Endothelial cell (in vitro differentiated cells): ENCODE results near the gene ZNF684. TPM values are rescaled to one million over a fixed set of nuclear protein-coding genes. Genes with fewer than 3 reads are reported as not detected.
"Not testable (repeated sequence)": the region's sequence is repeated elsewhere in the genome, so short reads cannot be mapped to it uniquely, and the experiment has no call there.

Source experiments
- DNase-seq: peaks from one replicate; pipeline ENCODE4 v3.0.0; 2021; ENCODE audit warnings: low spot score
- H3K27ac Mint-ChIP-seq: one replicate; pipeline ENCODE4 v1.8.0; 2021; ENCODE audit warnings: mixed read lengths, inconsistent platforms; ENCODE audit not compliant: unreplicated experiment
- H3K27me3 Mint-ChIP-seq: one replicate; pipeline ENCODE4 v1.8.0; 2021; ENCODE audit warnings: mild to moderate bottlenecking, moderate library complexity, mixed read lengths, inconsistent platforms; ENCODE audit not compliant: unreplicated experiment
- H3K36me3 Mint-ChIP-seq: one replicate; pipeline ENCODE4 v1.8.0; 2021; ENCODE audit warnings: mild to moderate bottlenecking, low read depth, mixed read lengths, inconsistent platforms; ENCODE audit not compliant: unreplicated experiment
- H3K4me1 Mint-ChIP-seq: one replicate; pipeline ENCODE4 v1.8.0; 2021; ENCODE audit warnings: mild to moderate bottlenecking, mixed read lengths, inconsistent platforms; ENCODE audit not compliant: unreplicated experiment
- H3K4me3 Mint-ChIP-seq: one replicate; pipeline ENCODE4 v1.8.0; 2021; ENCODE audit warnings: mild to moderate bottlenecking, mixed read lengths, inconsistent platforms; ENCODE audit not compliant: unreplicated experiment
- H3K9me3 Mint-ChIP-seq: one replicate; pipeline ENCODE4 v1.8.0; 2021; ENCODE audit warnings: mixed read lengths, inconsistent platforms; ENCODE audit not compliant: unreplicated experiment
- CTCF ChIP-seq: fragments of 200-600 bp; sonication (generic); IDR thresholded peaks from one replicate; pipeline ENCODE4 v1.5.0; 2021; ENCODE audit warnings: antibody characterized with exemption; ENCODE audit not compliant: unreplicated experiment
- total RNA-seq: library from RNA; stranded (reverse); fragmentation: NEBNext Ultra II Directional; extraction: Animal tissue kit (Norgen Biotek cat#: 25700); gene quantifications from one replicate; pipeline ENCODE4 v1.2.1, GENCODE V29; 2021; ENCODE audit not compliant: unreplicated experiment

ZNF684 gene
- total RNA-seq, 1 donor from 2014 or later = 4.3 TPM

GRCh38 chr1:40535732-40536131 lies 4.3 kb downstream of the ZNF684 start:
- no peaks in the 10 kb centered on the region for H3K9me3 Mint-ChIP-seq
- no peak overlapping the region for H3K4me3 Mint-ChIP-seq
- peaks cover 2% of the 10 kb centered on the region for H3K27me3 Mint-ChIP-seq
- peaks cover 15% of the 10 kb centered on the region for H3K4me1 Mint-ChIP-seq
- peaks cover 4% of the 10 kb centered on the region for H3K36me3 Mint-ChIP-seq
- TF ChIP-seq CTCF = no peak
- DNase-seq = no peak
- H3K27ac Mint-ChIP-seq = no peak overlapping the region

- Mint-ChIP-seq H3K27me3 (no peaks in the 10 kb centered on the region), H3K4me1 (no peaks in the 10 kb centered on the region), H3K4me3 (no peak overlapping the region), H3K27ac (no peak overlapping the region), H3K36me3 (peaks cover 13% of the 10 kb centered on the region), H3K9me3 (no peaks in the 10 kb centered on the region)
- DNase-seq = no peak
- TF ChIP-seq CTCF = no peak
These were observed 7.9 kb downstream of the ZNF684 start for GRCh38 chr1:40539338-40539737.

- H3K4me1 Mint-ChIP-seq = no peaks in the 10 kb centered on the region
- H3K9me3 Mint-ChIP-seq = peaks cover 5% of the 10 kb centered on the region
- H3K27ac Mint-ChIP-seq = no peak overlapping the region
- TF ChIP-seq CTCF = no peak
- peaks cover 35% of the 10 kb centered on the region for H3K36me3 Mint-ChIP-seq
- DNase-seq = no peak
- peak overlapping the region; percentile 63 for H3K4me3 Mint-ChIP-seq
- no peaks in the 10 kb centered on the region for H3K27me3 Mint-ChIP-seq
These were observed 15.5 kb downstream of the ZNF684 start for GRCh38 chr1:40546957-40547356.

GRCh38 chr1:40553017-40553416 lies 21.6 kb downstream of the ZNF684 start:
- Mint-ChIP-seq H3K36me3 (no peaks in the 10 kb centered on the region), H3K4me3 (no peak overlapping the region)

GRCh38 chr1:40554807-40555206 lies 23.4 kb downstream of the ZNF684 start:
- not testable (repeated sequence) for DNase-seq, H3K4me3 Mint-ChIP-seq, H3K36me3 Mint-ChIP-seq, H3K9me3 Mint-ChIP-seq, H3K4me1 Mint-ChIP-seq, H3K27ac Mint-ChIP-seq, H3K27me3 Mint-ChIP-seq

More at GRCh38 chr1:40553017-40553416, 21.6 kb downstream of the ZNF684 start:
- Mint-ChIP-seq H3K4me1 (no peaks in the 10 kb centered on the region), H3K27ac (no peak overlapping the region), H3K27me3 (no peaks in the 10 kb centered on the region), H3K9me3 (no peaks in the 10 kb centered on the region)
- no peak for DNase-seq
- TF ChIP-seq CTCF = no peak

- H3K4me1 Mint-ChIP-seq = no peaks in the 10 kb centered on the region
- no peak for TF ChIP-seq CTCF
- H3K27ac Mint-ChIP-seq = no peak overlapping the region
- no peaks in the 10 kb centered on the region for H3K36me3 Mint-ChIP-seq
- H3K9me3 Mint-ChIP-seq = no peaks in the 10 kb centered on the region
- H3K4me3 Mint-ChIP-seq = no peak overlapping the region
- no peaks in the 10 kb centered on the region for H3K27me3 Mint-ChIP-seq
- DNase-seq = no peak
These were observed 24.7 kb downstream of the ZNF684 start for GRCh38 chr1:40556121-40556520.

GRCh38 chr1:40558241-40558640 lies 26.8 kb downstream of the ZNF684 start:
- H3K27ac Mint-ChIP-seq, H3K4me3 Mint-ChIP-seq, H3K9me3 Mint-ChIP-seq, H3K36me3 Mint-ChIP-seq, H3K27me3 Mint-ChIP-seq, DNase-seq, H3K4me1 Mint-ChIP-seq: not testable (repeated sequence)
